NCI-H526 treated with DMSO at 0.1 percent for 48 hours (cell line): ENCODE measurements around the gene FOXJ3.

Experiments used
- DNase-seq: peaks from one replicate; lab custom pipeline; 2025; lab: John Stamatoyannopoulos, UW

The FOXJ3 gene

DNA sequence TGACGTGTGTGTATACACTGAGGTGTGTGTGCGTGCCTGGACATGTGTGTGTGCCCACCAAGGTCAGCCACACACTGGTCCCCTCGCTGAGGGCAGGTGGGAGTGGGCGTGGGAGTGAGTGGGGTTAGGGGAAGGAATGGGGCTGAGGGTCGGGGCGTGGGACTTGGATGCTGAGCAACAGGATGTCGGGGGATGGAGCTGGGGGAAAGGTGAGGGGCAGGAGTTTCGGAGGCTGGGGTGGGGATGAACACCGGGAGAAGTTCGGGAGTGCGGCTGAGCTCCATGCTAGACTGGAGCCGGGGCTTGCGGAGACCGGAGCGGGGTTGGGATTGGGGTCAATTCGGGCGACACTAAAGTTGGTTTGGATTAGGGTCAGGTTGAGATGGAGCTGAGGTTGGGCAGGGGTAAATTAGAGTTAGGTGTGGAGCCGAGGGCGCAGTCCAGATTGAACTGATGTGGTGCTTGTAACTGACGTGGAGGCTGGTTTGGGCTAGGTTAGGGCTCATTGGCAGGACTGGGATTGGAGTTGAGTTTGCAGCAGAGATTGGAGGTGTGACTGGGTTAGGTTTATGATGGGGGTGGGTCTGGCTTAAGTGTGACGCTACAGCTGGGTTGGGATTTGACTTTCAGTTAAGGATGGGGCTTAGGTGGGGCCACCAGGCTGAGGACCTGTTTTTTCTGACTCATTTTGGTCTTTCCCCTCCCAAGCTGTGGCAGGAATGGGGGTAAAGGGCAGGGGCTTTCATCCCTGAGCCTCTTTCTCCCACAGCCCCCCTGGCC, 167.2 kb downstream of the FOXJ3 start:
- no peak for DNase-seq

DNA sequence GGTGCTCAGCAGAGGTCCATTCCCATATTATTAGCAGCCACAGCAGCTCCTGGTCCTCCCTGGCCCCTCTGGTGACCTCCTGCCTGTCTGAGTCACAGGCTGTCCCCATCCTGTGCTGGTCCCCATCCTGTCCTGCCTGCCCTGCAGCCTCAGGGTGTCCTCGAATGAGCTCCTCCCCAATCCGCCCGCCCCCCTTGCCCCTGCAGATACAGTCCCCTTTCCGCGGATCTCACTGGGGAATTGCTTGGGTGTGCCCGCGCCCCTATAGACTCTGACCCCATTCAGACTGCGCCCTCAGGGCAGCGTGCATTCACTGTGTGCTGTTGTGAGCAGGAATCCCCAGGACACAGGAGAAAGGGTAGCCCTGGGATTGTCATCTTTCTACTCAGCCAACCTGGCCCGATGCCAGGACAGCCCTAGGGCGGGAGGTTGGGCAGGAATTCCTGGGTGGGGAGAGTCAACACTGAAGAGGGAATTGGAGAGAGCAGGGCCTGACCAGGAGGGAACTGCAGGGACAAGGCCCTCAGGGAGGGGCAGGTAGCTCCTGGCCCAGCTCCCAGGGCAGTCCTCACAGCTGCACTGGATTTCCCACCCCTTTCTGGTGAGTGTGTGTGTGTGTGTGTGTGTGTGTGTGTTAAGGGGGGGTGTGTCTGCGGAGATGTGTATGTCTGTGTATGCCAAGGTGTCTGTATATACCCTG, 169.4 kb downstream of the FOXJ3 start:
- peak; percentile 22 for DNase-seq

DNA sequence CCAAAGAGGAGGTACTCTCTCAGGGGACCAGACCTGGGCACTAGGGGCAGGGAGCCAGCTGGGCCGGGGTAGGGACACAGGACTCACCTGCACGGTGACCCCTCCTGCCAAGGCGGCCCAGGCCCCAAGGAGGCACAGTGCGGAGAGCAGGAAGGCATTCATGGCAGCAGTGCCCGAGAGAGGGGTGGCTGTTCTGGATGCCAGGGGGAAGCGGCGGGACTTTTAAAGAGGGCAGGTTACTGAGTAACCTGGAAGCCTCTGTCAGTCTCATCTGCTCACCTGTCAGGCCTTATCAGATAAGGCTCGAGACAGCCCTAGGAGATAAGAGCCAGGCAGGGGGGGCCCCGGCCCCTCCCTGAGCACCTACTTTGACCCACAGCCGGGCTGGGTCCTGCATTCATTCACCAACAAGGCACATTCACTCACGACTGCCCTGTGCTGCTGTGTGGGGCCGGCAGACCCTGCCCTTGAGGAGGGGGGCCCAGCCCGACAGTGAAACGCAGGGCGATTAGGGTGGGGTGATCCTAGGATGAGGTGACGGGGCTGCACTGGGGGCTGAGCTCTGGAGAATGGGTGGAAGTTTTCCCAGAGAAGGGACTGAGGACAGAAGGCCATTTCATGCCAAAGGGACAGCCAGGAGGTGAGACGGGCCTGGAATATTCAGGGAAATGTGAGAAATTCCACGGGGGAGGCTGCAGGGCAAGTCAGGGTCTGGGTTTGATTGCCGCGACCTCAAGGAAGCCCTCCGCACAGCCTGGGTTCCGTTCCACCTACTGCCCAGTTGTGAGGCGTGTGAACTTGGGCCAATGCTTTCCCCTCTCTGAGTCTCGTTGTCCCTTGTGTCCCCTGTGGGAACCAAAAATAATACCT, 170.2 kb downstream of the FOXJ3 start, which contains the start of gene GUCA2A:
GUCA2A (minus strand) TSS at position 195 of the 870 bp plus-strand sequence; CDS start at position 162, 33 bp downstream.
- DNase-seq = no peak

DNA sequence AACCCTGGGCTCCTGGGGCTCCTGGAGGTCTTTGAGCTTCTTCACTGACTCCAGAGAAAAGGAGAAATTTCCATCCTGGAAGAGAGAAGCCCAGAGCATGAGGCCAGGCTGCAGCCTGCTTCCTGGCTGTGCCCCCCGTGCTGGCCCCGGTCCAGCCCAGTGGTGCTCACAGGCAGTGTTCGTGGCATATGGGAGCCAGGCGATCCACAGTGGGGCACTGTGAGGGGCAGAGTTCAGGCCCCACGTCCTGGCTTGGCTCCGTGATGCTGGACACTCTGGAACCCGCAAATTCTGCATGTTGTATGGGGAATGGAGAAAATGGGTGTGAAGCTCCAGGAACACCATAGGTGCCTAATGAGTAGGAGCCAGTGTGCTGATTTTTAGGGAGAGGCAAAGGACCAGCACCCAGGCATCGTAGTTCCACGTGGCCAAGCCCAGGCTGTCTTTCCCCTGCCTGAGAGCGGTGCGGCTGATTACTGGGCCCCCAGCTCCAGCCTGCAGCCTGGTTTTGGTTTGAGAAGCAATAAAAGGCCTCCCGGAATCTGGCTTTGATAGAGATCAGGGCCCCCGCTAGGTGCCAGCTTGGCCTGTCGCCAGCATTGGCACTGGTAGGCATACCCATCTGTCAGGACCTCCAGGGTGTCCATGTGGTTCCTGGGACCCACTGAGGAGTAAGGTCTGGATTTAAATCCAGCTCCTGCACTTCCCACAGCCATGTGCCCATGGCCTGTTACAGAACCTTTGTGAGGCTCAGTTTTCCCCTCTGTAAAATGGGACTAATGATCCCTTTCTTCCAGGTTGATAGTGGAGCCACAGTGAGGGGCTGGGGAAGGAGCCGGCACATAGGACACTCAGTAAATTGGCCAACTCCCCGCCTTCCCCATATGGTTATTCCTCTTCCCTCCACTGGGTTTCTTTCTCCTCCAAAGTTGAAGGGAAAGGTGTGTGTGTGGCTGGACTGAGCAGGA, 171.2 kb downstream of the FOXJ3 start:
- DNase-seq = no peak

DNA sequence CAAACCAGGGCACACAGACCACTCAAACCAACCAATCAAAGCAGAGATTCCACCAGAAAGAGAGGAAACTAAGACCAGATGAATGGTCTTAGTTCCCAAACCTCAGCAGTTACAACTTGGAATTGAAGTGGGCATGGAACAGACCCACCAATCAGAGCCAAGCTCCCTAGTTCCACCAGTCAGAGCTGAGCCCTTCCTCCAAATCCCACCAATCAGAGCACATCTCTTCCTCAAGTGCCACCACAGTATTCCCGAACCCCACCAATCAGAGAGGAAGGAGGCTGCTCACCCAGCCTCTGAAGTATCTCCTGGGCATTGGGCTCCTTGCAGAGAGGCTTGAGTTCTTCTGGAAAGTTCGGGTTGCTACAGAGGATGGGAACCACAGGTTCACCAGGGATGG, 171.9 kb downstream of the FOXJ3 start:
- DNase-seq = no peak

DNA sequence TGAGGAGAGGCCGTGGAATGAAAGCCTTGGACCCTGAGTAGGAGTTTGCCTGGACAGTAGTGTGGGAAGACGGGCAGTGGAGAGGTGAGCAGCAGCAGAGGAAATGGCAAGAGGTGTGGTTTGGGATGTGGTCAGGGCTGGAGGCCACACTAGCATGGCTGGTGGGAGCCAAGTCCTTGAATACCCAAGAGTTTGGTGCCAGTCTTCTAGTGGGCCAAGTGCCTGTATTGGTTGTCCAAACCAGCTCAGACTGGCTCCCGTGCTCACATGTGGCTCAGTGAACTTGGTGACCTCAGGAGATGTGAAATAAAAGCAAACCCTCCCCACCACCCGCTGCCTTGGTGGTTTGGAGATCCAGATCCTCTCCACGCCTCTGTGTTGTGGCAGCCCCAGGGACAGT, 172.9 kb downstream of the FOXJ3 start:
- no peak for DNase-seq

DNA sequence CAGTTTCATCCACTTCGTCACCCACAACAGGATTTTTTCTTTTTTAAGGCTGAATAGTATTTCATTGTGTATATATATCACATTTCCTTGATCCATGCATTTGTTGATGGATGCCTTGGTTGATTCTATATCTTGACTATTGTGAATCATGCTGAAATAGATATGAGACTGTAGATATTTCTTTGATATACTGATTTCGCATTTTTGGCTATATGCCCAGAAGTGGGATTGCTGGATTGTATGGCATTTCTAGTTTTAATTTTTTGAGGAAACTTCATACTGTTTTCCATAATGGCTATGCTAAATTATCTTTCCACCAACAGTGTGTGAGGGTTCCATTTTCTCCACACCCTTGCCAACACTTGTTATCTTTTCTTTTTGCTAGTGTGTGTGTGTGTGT, 176.8 kb downstream of the FOXJ3 start:
- DNase-seq = no peak

DNA sequence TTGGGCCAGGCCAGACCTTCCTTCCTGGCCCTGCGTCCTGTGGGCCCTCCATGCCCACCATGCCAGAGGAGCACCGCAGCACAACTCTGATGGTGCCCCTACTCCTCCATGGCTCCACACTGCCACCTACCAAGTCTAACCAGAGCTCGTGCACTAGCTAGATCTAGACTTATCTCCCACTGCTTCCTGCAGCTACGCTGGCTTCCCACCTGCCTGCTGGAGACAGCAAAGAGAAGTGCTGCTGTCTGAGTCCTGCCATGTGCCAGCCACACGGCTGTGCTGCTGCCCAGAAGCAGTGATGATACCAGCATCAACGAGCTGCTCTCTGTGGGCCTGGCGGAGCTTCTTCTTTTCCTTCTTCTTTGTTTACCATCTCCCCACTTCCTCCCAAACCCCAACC, 177.4 kb downstream of the FOXJ3 start:
- DNase-seq = peak; percentile 19

DNA sequence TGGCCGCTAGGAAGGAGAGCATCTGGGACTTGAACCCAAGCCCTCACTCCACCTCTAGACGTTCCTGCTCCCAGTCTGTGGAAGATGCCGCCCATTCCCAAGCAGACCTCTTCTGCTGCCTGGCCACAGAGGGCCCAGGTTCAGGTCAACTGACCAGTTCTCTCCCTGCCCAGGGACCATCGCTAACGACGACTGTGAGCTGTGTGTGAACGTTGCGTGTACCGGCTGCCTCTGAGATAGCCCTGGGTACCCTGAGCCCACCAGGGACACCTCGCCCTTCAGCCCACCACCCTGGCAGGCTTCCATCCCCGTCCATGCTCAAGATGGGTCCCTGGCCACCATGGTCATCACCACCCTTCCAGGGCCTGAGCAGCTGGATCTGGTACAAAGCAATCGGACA, 179.7 kb downstream of the FOXJ3 start:
- no peak for DNase-seq

DNA sequence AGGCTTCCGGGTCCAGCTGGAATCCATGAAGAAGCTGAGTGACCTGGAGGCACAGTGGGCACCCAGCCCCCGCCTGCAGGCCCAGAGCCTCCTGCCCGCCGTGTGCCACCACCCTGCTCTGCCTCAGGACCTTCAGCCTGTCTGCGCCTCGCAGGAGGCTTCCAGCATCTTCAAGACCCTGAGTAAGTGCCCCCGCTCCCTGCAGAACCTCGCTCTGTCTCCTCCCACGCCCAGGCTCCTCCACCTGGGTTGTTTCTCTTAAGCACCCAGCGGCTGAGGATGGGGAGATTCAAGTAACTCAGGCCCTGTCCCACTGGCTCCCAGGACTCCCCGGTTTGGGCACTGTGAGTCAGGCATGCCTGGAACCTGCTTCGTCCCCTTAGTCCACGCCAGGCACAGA, 180.3 kb downstream of the FOXJ3 start:
- no peak for DNase-seq

DNA sequence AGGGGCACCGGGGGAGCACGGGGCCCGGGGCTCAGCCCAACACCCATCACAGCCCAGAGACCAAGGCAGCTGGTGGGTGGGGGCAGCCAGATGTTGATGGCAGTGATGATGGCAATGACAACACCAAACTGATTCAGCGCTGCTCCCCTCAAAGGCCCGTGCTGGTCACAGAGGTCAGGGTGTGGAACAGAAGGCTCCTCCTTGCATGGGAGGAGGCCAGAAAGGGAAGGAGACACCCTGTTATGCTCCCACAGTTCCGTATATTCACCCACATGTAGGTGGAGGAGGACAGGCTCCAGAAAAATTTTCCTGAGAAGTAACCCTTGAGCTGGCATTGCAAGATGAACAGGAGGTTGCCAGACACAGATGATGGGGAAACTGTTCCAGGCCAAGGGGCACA, 181.4 kb downstream of the FOXJ3 start:
- no peak for DNase-seq

DNA sequence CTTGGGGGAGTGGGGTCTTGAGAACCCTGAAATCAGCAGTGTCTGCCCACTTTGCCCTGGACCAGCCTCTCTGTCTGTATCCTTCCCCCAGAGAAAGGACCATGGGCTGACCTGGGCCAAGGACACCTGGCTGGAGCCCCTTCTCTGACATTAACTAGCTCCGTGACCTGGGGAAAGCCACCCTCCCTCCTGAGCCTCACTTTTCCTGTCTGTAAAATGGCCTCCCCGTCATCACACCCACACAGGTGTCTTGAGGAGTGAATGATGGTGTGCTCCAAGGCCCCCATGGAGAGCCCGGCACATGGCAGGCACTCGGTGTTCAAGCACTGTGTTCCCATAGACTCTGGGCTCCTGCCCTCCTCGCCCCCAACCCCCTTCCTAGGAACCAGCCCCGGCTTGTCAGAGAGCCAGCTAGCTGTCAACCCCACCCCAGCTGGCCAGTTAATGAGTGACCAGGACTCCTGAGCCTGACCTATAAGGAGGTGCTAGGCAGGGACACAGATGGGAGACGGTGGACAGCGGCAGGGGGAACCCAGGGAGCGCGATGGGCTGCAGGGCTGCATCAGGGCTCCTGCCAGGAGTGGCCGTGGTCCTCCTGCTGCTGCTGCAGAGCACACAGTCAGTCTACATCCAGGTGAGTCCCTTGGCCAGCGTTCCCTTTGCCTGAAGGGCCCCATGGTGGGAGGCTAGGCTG, 182.0 kb downstream of the FOXJ3 start, which contains the start of gene GUCA2B:
GUCA2B (plus strand) TSS at position 504 of the 694 bp plus-strand sequence; CDS start at position 545, 41 bp downstream.
- no peak for DNase-seq

DNA sequence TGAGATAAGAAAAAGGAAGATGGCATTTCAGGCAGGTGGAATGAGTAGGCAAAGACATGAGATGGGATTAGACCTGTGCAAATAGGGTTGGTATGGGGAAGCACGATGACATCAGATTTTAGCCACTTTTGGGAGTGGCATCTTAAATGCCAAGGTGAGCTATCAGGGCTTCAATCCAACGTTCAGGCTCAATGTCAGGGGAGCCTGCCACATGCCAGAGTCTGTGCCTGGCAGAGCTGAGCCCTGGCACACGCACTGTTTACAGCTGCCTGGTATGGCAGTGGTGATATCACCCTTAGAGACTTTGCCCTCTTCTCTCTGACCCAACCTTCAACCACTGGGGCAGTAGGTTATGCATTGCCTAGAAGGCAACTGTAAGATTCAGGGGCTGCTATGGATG, 182.9 kb downstream of the FOXJ3 start:
- no peak for DNase-seq

DNA sequence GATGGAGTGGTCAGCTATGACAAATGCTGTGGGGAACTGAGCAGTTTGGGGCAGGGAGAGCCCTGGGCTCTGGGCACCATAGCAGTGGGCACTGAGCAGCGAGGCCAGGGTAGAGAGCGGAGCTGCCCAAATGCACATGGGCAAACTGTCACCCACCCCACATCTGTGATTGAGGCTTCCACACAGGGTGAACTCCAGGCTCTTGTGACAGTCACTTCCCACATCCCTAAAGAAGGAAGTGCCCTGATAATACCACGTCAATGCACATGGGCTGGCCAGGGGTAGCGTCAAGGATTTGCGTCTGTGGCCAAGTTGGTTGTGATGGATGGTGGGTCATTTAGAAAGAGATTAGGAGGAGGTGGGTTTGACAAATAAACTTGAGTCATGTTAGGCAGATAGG, 184.4 kb downstream of the FOXJ3 start:
- DNase-seq = no peak

DNA sequence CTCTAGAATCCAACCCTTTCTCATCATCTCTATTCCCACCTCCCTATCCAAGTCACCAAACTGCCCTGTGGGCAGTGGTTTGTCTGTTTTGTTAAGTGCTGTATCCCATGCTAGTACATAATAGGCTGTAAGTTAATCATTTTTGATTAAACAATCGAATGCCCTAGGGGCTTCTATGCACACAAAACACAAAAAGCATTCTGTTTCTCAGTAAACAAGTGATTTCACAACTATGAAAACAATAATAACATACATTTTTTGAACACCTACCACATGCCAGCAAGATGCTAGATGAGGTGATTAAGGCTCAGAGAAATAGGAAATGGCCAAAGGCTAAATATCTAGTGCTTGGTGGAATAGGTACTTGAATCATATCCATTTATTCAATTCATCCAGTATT, 186.9 kb downstream of the FOXJ3 start:
- no peak for DNase-seq

DNA sequence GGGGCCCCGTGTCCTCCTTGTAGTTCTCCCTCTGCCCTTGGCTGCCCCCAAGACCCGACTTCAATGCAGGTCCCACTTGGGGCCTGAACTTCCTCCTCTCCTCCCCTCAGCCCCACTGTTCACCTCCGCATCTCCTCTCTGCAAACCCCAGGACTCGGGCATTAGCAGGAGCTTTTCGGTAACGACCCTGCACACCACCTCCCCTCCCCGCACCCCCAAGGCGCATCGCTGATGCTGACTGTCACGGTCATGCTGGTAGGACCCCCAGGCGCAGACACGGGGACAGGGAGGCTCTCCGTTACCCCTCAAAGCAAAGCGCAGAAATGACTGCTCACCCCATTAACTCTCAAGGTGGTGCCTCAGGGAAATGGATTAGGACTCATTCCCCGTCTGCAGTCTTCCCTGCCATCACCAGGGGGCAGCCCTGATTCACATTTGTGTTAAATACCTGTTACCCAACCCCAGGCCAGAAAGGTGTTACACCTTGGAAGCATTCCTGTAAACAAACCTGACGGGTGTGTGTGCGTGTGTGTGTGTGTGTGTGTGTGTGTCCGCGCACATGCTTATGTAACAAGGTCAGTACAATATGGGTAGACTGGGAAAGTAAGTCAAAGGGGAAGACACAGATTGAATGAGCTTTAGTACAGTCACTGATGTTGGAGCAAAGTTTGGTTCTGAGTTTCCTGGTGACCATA, 188.3 kb downstream of the FOXJ3 start:
- peak; percentile 68 for DNase-seq

DNA sequence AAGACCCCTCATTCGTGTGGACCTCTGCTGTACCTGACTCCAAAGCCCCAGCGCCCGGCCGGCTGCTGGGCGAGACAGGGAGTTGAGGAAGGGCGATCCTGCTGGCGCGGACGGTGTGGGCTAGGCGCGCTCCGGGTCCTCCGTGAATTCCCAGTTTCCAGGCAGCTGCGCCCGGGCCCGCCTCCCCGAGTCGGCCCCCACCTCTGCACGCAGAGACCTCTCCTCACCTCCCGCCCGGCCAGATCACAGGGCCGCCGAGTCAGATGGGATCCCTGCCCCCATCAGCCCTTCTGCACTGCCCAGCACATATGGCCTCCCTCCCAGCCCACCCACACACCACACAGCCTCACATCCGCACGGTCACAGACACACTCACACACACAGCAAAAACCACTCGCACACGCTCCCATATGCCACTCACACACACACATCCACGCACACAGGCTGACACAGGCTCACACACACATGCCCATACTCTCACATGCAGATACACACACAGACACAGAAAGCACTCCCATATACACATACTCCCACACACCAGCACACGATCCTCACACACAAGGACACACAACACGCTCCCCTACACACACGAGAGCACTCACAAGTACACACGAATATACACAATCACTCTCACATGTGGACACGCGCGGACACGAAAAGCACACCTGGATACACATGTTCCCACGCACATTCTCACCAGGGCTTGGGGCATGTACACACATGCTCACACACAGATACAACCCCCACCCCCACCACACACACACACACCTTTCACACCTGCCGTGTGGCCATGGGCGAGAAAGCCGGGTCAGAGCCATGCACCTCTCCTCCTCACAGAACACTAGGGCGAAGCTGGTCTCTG, 189.0 kb downstream of the FOXJ3 start:
- DNase-seq = no peak

DNA sequence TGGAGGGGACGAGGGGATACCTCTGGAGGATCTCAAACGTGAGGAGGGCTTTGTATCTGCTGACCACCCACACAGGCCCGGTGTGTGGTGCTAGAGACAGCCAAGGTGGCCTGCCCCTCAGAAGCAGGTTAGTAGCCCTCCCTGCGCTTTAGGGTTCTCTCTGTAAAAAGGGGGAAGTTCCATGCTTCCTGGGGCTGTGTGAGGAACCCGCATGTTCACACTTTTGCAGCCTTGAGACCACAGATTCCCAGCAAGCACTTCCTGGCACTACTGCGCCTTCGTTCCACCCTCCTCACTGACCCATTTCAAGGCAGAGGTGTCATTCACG, 189.7 kb downstream of the FOXJ3 start:
- no peak for DNase-seq

DNA sequence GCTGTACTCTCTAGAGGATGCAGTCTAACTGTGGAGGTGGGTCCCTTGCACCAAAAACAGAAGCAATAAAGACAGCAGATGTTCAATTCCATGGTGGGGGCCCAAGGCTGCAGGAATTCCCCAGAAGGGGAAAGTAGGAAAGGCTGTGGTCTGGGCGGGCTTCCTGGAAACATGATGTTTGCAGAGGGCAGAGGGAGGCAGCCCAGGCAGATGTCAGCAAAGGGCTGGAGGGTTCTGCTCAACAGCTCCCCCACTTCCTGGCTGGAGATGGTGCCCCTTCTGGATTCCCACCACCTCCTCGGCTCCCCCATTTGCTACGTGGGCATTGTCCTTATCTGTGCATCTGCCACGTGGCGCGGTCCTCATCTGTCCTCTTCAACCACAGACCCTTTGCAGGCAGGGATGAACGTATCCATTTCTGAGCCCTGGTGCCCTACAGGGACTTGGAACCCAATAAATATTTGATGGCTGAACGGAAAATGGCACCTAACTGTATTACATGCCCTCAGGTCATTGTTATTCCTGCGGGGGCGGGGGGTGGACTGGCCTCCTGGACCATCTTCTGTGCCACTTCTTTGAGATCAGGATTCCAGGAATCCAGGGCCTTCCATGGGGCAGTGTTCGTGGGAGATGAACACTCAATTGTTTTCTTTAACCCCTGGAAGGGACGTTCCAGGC, 190.2 kb downstream of the FOXJ3 start:
- DNase-seq = no peak
